ENCODE data around the gene CYP4A22. TPM values are rescaled to one million over a fixed set of nuclear protein-coding genes. Genes with fewer than 3 reads are reported as not detected.

CYP4A22 gene
- total and polyA plus RNA-seq, 2 donors from 2014 or later = 4.1 to 108 TPM

DNA sequence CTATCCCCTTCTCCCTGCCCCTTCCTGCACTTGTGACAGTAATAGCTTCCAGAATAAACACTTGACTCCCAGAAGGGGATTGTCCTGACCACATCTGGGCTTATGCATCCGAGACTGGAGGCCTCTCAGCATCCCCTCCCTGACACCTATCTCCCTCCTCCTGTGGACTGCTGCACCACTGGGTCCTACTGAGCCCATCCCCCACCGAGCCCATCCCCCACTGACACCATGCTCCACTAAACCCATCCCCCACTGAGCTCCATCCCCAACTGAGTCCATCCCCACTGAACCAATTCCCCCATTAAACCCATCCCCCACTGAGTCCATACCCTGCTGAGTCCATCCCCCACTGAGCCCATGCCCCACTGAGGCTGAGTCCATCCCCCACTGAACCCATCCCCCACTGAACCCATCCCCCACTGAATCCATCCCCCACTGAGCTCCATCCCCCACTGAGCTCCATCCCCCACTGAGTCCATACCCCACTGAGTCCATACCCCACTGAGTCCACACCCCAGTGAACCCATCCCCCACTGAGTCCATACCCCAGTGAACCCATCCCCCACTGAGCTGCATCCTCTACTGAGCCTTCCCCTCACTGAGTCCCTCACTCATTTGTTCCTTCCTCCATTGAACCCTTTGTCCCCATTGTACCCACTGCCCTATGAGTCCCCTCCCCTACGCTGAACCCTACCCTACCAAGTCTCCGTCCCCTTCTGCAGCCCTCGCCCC is 47.0 kb downstream of the CYP4A22 start:
- H3K36me3 ChIP-seq (ENCODE audit: control insufficient read depth in 2 of 3, insufficient read depth in 3 of 3, low read length in 3 of 3) = peaks cover 0 to 24% (median 2%) of the 10 kb centered on the region in 3 donors
- H3K27me3 ChIP-seq (ENCODE audit: control insufficient read depth, insufficient read depth, low read length) = no peaks in the 10 kb centered on the region
- H3K4me1 ChIP-seq (ENCODE audit: control insufficient read depth in 2 of 3, insufficient read depth in 2 of 3, low read depth in 1 of 3, low read length in 3 of 3) = peaks cover 0 to 29% (median 11%) of the 10 kb centered on the region in 3 donors
- peak overlapping the region in 1 of 2 donors; percentile 37 for H3K27ac ChIP-seq (ENCODE audit: low read depth in 2 of 2, low read length in 2 of 2)
- TF ChIP-seq, protein P1, sequence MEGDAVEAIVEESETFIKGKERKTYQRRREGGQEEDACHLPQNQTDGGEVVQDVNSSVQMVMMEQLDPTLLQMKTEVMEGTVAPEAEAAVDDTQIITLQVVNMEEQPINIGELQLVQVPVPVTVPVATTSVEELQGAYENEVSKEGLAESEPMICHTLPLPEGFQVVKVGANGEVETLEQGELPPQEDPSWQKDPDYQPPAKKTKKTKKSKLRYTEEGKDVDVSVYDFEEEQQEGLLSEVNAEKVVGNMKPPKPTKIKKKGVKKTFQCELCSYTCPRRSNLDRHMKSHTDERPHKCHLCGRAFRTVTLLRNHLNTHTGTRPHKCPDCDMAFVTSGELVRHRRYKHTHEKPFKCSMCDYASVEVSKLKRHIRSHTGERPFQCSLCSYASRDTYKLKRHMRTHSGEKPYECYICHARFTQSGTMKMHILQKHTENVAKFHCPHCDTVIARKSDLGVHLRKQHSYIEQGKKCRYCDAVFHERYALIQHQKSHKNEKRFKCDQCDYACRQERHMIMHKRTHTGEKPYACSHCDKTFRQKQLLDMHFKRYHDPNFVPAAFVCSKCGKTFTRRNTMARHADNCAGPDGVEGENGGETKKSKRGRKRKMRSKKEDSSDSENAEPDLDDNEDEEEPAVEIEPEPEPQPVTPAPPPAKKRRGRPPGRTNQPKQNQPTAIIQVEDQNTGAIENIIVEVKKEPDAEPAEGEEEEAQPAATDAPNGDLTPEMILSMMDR (IDR thresholded peaks at IDR 0.05; ENCODE audit: borderline replicate concordance, extremely low read depth, insufficient read depth) = no peak
- no peaks in the 10 kb centered on the region for H3K9me3 ChIP-seq (ENCODE audit: control insufficient read depth in 2 of 3, insufficient read depth in 1 of 3, low read length in 3 of 3)
- peak overlapping the region in 2 of 3 donors; percentile 41 to 71 for H3K4me3 ChIP-seq (ENCODE audit: low read length in 3 of 3)
- DNase-seq (peak in 1 of 5 donors; percentile 46), FAIRE-seq (no peak)
- H3K9ac ChIP-seq (ENCODE audit: low read length in 3 of 3) = no peak overlapping the region
- intact Hi-C loops (cut with DNase I) = loop anchor here (10.0 kb wide), 2 partner anchors 71 to 541 kb away; no protein-coding TSS in a partner anchor

DNA sequence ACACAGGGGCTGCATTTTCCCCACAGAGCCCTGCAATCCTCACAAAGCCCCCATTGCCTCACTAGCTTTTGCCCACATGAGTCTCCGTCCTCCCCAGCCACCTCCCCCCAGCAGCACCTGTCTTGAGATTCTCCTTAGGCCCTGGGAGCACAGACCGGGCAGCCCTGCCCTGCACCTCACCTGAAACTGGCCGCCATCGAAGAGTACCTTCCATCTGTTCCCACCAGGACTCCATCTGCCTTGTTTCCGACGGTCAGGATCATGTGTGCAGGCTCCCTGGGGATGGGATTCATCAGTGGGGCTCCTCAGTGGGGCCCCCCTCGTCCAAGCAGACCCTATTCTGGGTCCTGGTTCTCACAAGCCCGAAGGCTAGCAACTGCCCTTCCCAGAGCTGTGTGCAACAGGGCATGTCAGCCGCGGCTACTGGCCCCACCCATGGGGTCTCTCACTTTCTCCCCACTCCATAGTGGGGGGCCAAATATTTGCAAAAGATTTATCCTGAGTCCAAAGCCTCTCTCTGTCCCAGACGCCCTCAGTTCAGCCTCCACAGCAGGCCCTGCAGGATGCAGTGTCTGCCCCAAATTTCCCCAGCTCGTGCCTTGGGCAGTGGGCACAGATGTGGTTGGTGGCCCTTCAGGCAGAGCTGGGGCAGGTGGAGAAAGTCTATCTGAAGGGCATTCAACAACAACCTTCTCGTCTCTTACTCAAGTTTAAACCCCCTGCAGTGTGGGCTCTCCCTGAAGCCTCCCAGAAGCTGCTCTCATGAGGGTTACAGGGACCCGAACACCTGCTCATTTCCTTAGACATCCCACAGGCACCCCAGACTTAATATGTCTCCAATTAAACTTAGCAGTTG is 47.8 kb downstream of the CYP4A22 start:
- TF ChIP-seq, protein P1 (IDR thresholded peaks at IDR 0.05; ENCODE audit: borderline replicate concordance, extremely low read depth, insufficient read depth) = no peak
- Histone ChIP-seq H3K9me3 (ENCODE audit: control insufficient read depth in 2 of 3, insufficient read depth in 1 of 3, low read length in 3 of 3) (no peaks in the 10 kb centered on the region), H3K4me1 (ENCODE audit: control insufficient read depth in 2 of 3, insufficient read depth in 2 of 3, low read depth in 1 of 3, low read length in 3 of 3) (peaks cover 0 to 23% (median 5%) of the 10 kb centered on the region in 3 donors), H3K9ac (ENCODE audit: low read length in 3 of 3) (peak overlapping the region in 1 of 3 donors; percentile 31), H3K36me3 (ENCODE audit: control insufficient read depth in 2 of 3, insufficient read depth in 3 of 3, low read length in 3 of 3) (peaks cover 0 to 24% (median 2%) of the 10 kb centered on the region in 3 donors), H3K27ac (ENCODE audit: low read depth in 2 of 2, low read length in 2 of 2) (peak overlapping the region; percentile 37 to 82), H3K4me3 (ENCODE audit: low read length in 3 of 3) (peak overlapping the region in 2 of 3 donors; percentile 41 to 71), H3K27me3 (ENCODE audit: control insufficient read depth, insufficient read depth, low read length) (no peaks in the 10 kb centered on the region)
- no peak for DNase-seq
- FAIRE-seq = no peak
- intact Hi-C loops (cut with DNase I) = loop anchor here (10.0 kb wide), 2 partner anchors 70 to 540 kb away; no protein-coding TSS in a partner anchor

DNA sequence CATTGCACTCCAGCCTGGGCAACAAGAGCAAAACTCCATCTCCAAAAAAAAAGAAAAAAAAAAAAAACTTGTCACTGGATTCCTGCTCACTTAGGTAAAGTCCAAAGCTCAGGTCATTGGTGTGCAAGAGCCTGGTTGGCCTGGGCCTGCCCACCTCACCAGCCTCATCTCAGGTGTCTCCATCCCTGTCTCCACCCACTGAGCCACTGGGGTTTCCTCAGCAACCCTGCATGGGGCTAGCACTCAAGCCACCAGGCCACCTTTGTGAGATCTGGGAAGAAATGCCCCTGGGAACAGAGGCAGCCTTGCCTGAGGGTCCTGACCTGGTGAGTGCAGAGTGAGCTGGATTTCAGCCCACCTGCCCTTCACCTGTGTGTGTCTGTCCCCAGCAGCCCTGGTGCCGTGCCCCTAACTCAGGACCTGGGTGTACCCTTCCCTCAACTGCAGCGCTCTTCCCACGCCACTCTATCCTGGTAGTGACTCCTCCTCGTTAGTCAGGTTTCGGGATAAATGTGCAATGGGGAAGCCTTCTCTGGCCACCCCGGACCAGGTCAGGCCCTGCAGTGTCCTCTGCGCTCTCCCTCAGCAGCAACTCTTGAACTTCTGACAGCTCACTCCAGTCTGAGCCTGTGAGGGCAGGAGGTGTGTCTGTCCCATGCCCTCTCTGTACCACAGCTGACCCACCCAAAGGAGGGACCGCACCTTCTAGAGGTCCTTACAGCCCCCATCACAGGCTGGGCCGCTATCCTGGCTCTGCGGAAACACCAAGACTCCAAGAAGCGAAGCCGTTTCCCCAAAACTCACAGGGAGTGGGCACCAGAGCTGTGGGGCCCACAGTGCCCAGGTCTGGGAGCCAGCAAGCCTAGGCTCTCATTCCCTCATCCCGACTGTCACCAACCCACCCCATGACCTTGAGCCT is 49.3 kb downstream of the CYP4A22 start:
- FAIRE-seq = no peak
- H3K4me1 ChIP-seq (ENCODE audit: control insufficient read depth in 2 of 3, insufficient read depth in 2 of 3, low read depth in 1 of 3, low read length in 3 of 3) = peaks cover 0 to 27% (median 19%) of the 10 kb centered on the region in 3 donors
- H3K4me3 ChIP-seq (ENCODE audit: low read length in 3 of 3) = peak overlapping the region in 2 of 3 donors; percentile 88 to 93
- intact Hi-C loops (cut with DNase I) = loop anchor here (10.0 kb wide), 2 partner anchors 68 to 538 kb away; no protein-coding TSS in a partner anchor
- H3K36me3 ChIP-seq (ENCODE audit: control insufficient read depth in 2 of 3, insufficient read depth in 3 of 3, low read length in 3 of 3) = peaks cover 0 to 24% (median 2%) of the 10 kb centered on the region in 3 donors
- TF ChIP-seq, protein P1 (IDR thresholded peaks at IDR 0.05; ENCODE audit: borderline replicate concordance, extremely low read depth, insufficient read depth) = no peak
- H3K27me3 ChIP-seq (ENCODE audit: control insufficient read depth, insufficient read depth, low read length) = no peaks in the 10 kb centered on the region
- H3K9ac ChIP-seq (ENCODE audit: low read length in 3 of 3) = peak overlapping the region in 2 of 3 donors; percentile 46 to 99
- H3K27ac ChIP-seq (ENCODE audit: low read depth in 2 of 2, low read length in 2 of 2) = peak overlapping the region; percentile 95 to 99
- no peak for DNase-seq
- no peaks in the 10 kb centered on the region for H3K9me3 ChIP-seq (ENCODE audit: control insufficient read depth in 2 of 3, insufficient read depth in 1 of 3, low read length in 3 of 3)
